Subcutaneous abdominal adipose tissue (tissue), 5 donors: Measurements from ENCODE around the gene TFAP2E.

ENCODE experiments used
- H3K27ac ChIP-seq: one replicate; pipeline ENCODE4 v1.7.0; 2013; ENCODE audit warnings: low read depth, mild to moderate bottlenecking, inconsistent platforms, low read length, moderate library complexity
- H3K27me3 ChIP-seq, 5 donors: one replicate each; pipeline ENCODE4 v1.7.0; 2013; ENCODE audit warnings: low read length in 5 of 5, inconsistent platforms in 1 of 5; ENCODE audit not compliant: control insufficient read depth in 5 of 5, insufficient read depth in 4 of 5
- H3K36me3 ChIP-seq, 5 donors: one replicate each; pipeline ENCODE4 v1.7.0; 2013; ENCODE audit warnings: low read length in 5 of 5; ENCODE audit not compliant: control insufficient read depth in 5 of 5, insufficient read depth in 5 of 5
- H3K4me1 ChIP-seq, 5 donors: one replicate each; pipeline ENCODE4 v1.7.0; 2013; ENCODE audit warnings: low read length in 5 of 5, mild to moderate bottlenecking in 3 of 5, moderate library complexity in 1 of 5; ENCODE audit not compliant: control insufficient read depth in 5 of 5, insufficient read depth in 5 of 5
- H3K4me3 ChIP-seq, 5 donors: one replicate each; pipeline ENCODE4 v1.7.0; 2013; ENCODE audit warnings: low read length in 5 of 5, low read depth in 1 of 5
- H3K9ac ChIP-seq, 5 donors: one replicate each; pipeline ENCODE4 v1.7.0; 2013; ENCODE audit warnings: low read length in 5 of 5, mild to moderate bottlenecking in 4 of 5, moderate library complexity in 3 of 5
- H3K9me3 ChIP-seq, 5 donors: one replicate each; pipeline ENCODE4 v1.7.0; 2013; ENCODE audit warnings: low read length in 5 of 5; ENCODE audit not compliant: control insufficient read depth in 5 of 5
- donor health status: healthy.
- donor health status: healthy.
- donor health status: healthy.
- donor health status: healthy.
- donor health status: healthy.

TFAP2E gene

GRCh38 chr1:35561972-35562680 is 11.0 kb upstream of the TFAP2E start:
- H3K9ac ChIP-seq, result no peak overlapping the region
- H3K4me1 ChIP-seq, result peaks cover 2 to 25% (median 23%) of the 10 kb centered on the region in 5 donors
- H3K36me3 ChIP-seq, result peaks cover 0 to 34% (median 15%) of the 10 kb centered on the region in 5 donors
- H3K27ac ChIP-seq, result no peak overlapping the region
- no peaks in the 10 kb centered on the region for H3K27me3 ChIP-seq
- H3K9me3 ChIP-seq, result no peaks in the 10 kb centered on the region
- H3K4me3 ChIP-seq, result no peak overlapping the region

- H3K27ac ChIP-seq, result no peak overlapping the region
- no peak overlapping the region for H3K4me3 ChIP-seq
- H3K36me3 ChIP-seq, result peaks cover 0 to 34% (median 15%) of the 10 kb centered on the region in 5 donors
Observed at GRCh38 chr1:35563166-35563565, 9.9 kb upstream of the TFAP2E start.

GRCh38 chr1:35564037-35564883 is 8.9 kb upstream of the TFAP2E start:
- H3K27ac ChIP-seq, result no peak overlapping the region
- peaks cover 0 to 13% (median 9%) of the 10 kb centered on the region in 5 donors for H3K4me1 ChIP-seq

More at GRCh38 chr1:35563166-35563565, 9.9 kb upstream of the TFAP2E start:
- Histone ChIP-seq H3K9me3 (no peaks in the 10 kb centered on the region), H3K27me3 (no peaks in the 10 kb centered on the region), H3K4me1 (peaks cover 2 to 19% (median 18%) of the 10 kb centered on the region in 5 donors), H3K9ac (no peak overlapping the region)

GRCh38 chr1:35564884-35565741 is 8.0 kb upstream of the TFAP2E start:
- no peak overlapping the region for H3K9ac ChIP-seq
- H3K27me3 ChIP-seq, result peaks cover 0 to 9% (median 0%) of the 10 kb centered on the region in 5 donors
- H3K4me1 ChIP-seq, result peaks cover 0 to 13% (median 7%) of the 10 kb centered on the region in 5 donors
- no peak overlapping the region for H3K4me3 ChIP-seq
- no peaks in the 10 kb centered on the region for H3K9me3 ChIP-seq
- no peak overlapping the region for H3K27ac ChIP-seq
- H3K36me3 ChIP-seq, result peaks cover 0 to 34% (median 15%) of the 10 kb centered on the region in 5 donors

More at GRCh38 chr1:35564037-35564883, 8.9 kb upstream of the TFAP2E start:
- H3K9ac ChIP-seq, result no peak overlapping the region
- no peak overlapping the region for H3K4me3 ChIP-seq
- H3K9me3 ChIP-seq, result no peaks in the 10 kb centered on the region
- peaks cover 0 to 34% (median 15%) of the 10 kb centered on the region in 5 donors for H3K36me3 ChIP-seq
- H3K27me3 ChIP-seq, result peaks cover 0 to under 1% (median 0%) of the 10 kb centered on the region in 5 donors

- Histone ChIP-seq H3K4me3 (no peak overlapping the region), H3K9me3 (no peaks in the 10 kb centered on the region), H3K36me3 (peaks cover 0 to 31% (median 15%) of the 10 kb centered on the region in 5 donors), H3K9ac (no peak overlapping the region), H3K4me1 (peaks cover 0 to 8% (median 5%) of the 10 kb centered on the region in 5 donors), H3K27ac (no peak overlapping the region), H3K27me3 (peaks cover 0 to 11% (median 0%) of the 10 kb centered on the region in 5 donors)
Observed at GRCh38 chr1:35565742-35566133, 7.4 kb upstream of the TFAP2E start.

GRCh38 chr1:35567947-35568558 is 5.1 kb upstream of the TFAP2E start:
- Histone ChIP-seq H3K9ac (no peak overlapping the region), H3K4me3 (no peak overlapping the region), H3K27ac (no peak overlapping the region), H3K27me3 (peaks cover 8 to 25% (median 12%) of the 10 kb centered on the region in 5 donors), H3K36me3 (peaks cover 0 to 12% (median 6%) of the 10 kb centered on the region in 5 donors), H3K4me1 (peaks cover 0 to 5% (median 5%) of the 10 kb centered on the region in 5 donors), H3K9me3 (no peaks in the 10 kb centered on the region)

- H3K27me3 ChIP-seq, result peaks cover 8 to 33% (median 19%) of the 10 kb centered on the region in 5 donors
Observed at GRCh38 chr1:35568975-35569395, 4.1 kb upstream of the TFAP2E start.

GRCh38 chr1:35569936-35570335 is 3.2 kb upstream of the TFAP2E start:
- Histone ChIP-seq H3K27me3 (peaks cover 10 to 41% (median 23%) of the 10 kb centered on the region in 5 donors), H3K4me1 (peaks cover 0 to 16% (median 11%) of the 10 kb centered on the region in 5 donors), H3K9me3 (no peaks in the 10 kb centered on the region), H3K9ac (no peak overlapping the region), H3K4me3 (no peak overlapping the region), H3K27ac (no peak overlapping the region), H3K36me3 (peaks cover 0 to 7% (median 0%) of the 10 kb centered on the region in 5 donors)

More at GRCh38 chr1:35568975-35569395, 4.1 kb upstream of the TFAP2E start:
- Histone ChIP-seq H3K36me3 (peaks cover 0 to 7% (median 3%) of the 10 kb centered on the region in 5 donors), H3K4me3 (no peak overlapping the region), H3K9ac (no peak overlapping the region), H3K9me3 (no peaks in the 10 kb centered on the region), H3K4me1 (peaks cover 0 to 14% (median 11%) of the 10 kb centered on the region in 5 donors), H3K27ac (no peak overlapping the region)

- Histone ChIP-seq H3K9me3 (no peaks in the 10 kb centered on the region), H3K27me3 (peaks cover 11 to 48% (median 23%) of the 10 kb centered on the region in 5 donors), H3K27ac (no peak overlapping the region), H3K9ac (no peak overlapping the region), H3K36me3 (peaks cover 0 to 7% (median 0%) of the 10 kb centered on the region in 5 donors), H3K4me1 (peaks cover 0 to 17% (median 11%) of the 10 kb centered on the region in 5 donors), H3K4me3 (no peak overlapping the region)
Observed at GRCh38 chr1:35570589-35571137, 2.5 kb upstream of the TFAP2E start.
